Loucy (cell line): ENCODE results near the gene STX8.

ENCODE experiments used
- CTCF ChIP-seq: fragments of 200-600 bp; sonication (generic); conservative IDR thresholded peaks from 2 replicates; pipeline ENCODE4 v1.5.1; 2014; ENCODE audit warnings: mild to moderate bottlenecking, antibody characterized with exemption, low read length
- EZH2phosphoT487 ChIP-seq: fragments of 200-600 bp; IDR thresholded peaks from 2 replicates; pipeline ENCODE4 v1.6.1; 2018; ENCODE audit warnings: antibody characterized with exemption, mild to moderate bottlenecking, moderate library complexity, borderline replicate concordance

DNA sequence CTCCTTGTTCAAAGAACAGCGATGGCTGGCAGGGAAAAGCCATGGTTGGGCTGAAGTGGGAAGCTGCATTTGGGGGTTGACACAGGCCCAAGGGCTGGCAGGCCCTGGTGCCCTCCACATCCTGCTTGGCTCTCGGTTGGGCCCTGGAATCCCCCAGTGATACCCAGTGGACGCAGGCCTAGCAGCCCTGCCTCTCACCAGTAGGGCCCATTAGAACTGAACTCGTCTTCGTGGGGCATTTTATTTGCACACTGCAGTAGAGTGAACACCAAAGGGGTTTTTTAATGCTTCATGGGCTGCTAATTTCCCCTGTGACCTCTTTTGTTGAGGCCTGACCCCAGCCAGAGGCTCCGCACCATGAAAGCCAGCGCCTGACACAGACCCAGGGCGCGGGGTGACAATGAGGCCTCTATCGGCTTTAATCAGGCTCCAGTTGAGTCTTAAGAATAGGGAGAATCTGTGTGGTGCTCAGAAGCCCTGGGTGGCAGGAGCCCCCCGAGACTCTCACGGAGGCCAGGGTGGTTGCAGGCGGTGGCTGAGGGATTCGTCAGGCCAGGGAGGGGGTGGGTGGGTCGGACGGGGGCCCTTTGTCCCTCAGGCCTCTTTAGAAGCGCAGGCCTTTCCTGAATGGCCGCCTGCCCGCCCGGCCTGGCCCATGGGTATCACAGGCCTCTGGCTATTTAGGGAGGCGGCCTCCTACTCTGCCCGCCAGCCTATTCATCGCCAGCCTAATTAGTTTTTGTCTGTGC lies 355.0 kb downstream of the STX8 start:
- no peak for TF ChIP-seq CTCF
- no peak for TF ChIP-seq EZH2phosphoT487
